ENCODE results near the gene CCL28.

- TF ChIP-seq CTCF (IDR thresholded peaks at IDR 0.05) (no peak), POLR2A (IDR thresholded peaks at IDR 0.05) (no peak)
These were observed 59.3 kb downstream of the CCL28 start for GRCh38 chr5:43352915-43353314.
